ENCODE results near the gene SRXN1.
"Not testable (repeated sequence)": the region's sequence is repeated elsewhere in the genome, so short reads cannot be mapped to it uniquely, and the experiment has no call there.

The SRXN1 gene

GRCh38 chr20:655726-656624 is 3.0 kb upstream of the SRXN1 start:
- no peak for DNase-seq (ENCODE audit: low read depth)

DNA sequence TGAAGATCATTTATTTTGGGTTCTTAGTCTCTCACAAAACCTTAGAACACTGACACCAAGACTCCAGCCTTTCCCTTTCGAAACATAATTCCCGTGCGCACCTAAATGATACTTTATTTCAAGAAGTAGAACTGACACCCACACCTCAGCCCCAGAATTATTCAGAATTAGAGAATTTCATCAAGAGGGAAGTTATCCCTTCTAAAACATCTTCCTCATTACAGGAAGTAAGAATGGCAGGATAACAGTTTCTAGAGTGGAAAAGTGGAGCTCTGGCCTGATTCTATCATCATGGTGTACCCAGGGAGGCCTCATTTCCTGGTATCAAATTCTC is 1.4 kb upstream of the SRXN1 start:
- no peak for DNase-seq (ENCODE audit: low read depth)

DNA sequence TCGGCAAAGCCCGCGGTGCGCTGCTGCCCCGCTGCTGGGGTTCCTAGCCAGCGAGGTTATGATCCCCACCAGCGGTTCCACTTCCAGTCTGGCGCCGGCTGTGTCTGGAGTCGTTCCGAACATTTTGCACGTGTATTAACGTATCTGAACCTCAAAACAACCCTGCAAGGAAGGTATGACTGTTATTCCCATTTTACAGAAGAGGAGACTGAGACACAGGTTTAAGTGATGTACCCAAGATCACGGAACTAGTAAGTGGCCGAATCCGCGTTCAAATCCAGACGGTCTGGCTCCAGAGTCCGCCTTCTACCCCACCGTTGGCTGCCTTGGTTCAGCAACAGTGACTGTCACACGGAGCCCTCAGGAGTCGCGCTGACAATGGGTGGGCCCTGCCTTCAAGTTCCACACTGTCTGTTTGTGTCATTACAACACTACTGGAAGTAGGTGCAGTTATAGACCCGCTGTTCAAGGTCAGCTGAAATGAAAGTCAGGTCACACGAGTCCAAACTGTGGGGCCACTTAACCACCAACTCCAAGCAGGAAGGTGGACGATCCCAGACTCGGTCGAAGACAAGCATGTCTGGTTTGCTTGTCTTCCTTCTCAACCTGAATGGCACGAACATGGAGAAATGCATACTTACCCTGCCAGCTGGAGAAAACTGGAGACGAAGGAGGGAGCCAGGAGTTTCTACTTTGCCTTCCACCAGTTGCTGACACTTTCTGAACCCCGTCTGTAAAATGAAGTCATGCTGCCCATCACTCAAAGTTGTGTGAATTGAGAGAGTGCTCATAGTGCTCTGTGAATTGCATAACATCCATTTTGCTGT is 803 bp upstream of the SRXN1 start:
- no peak for DNase-seq (ENCODE audit: low read depth)

GRCh38 chr20:652615-653109 is 338 bp downstream of the SRXN1 start:
- no peak for DNase-seq (ENCODE audit: low read depth)

DNA sequence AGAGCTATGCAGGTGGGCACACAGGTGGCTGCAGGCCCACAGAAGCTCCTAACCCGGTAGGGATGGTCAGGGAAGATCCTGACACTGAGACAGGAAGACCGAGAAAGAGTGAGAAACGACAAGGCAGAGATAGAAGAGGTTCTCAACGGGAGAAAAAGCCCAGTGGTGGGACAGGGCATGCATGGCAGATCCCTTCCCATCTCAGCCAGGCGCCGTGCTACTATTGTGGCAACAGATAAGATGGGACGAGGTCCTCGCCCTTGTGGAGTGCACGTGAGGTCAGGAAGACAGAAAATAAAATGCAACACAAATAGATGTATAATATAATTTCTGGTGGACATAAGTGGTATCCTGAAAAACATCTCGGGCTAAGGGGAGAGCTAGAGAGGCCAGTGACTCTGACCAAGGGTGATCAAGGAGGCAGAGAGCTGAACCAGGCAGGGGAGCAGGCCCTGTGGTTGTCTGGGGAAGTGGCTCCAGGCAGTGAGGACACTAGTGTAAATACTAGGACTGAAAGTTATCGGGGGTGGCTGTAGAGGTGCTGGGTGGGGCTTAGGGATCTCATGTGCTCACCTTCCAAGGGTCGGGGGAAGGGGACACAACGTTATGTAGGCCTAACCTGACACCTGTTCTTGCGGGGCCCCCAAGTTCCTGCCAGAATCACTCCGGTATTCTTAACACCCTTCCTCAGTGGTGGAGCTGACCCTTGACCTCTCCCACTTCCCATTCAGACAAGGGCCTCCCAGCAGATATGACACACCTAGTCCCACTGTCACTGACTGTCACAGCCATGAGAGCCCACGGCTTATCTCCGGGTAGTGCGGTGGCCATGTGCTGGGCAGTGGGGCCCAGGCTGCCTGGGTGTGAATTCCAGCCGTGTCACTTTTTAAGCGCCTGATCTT is 1.0 kb downstream of the SRXN1 start:
- DNase-seq (ENCODE audit: low read depth) = no peak

GRCh38 chr20:650954-651353 is 2.0 kb downstream of the SRXN1 start:
- no peak for DNase-seq (ENCODE audit: low read depth)

DNA sequence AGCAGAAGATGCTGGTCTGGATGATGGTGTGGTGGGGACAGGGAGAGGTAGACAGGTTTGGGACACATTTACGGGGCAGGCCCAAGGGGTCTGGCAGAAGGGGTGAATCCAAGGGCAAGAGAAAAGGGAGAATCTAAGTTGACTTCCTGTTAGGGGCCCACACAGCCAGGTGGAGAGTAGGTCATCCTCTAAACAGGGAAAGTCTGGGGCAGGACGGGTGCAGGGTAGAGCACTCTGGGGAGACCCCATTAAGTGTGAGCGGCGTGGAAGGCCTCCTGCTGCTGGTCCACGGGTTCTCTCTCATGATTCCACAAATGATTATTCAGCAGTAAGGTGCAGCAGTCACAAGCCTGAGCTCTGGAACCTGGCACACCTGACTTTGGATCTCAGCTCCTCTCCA is 2.7 kb downstream of the SRXN1 start:
- no peak for DNase-seq (ENCODE audit: low read depth)

DNA sequence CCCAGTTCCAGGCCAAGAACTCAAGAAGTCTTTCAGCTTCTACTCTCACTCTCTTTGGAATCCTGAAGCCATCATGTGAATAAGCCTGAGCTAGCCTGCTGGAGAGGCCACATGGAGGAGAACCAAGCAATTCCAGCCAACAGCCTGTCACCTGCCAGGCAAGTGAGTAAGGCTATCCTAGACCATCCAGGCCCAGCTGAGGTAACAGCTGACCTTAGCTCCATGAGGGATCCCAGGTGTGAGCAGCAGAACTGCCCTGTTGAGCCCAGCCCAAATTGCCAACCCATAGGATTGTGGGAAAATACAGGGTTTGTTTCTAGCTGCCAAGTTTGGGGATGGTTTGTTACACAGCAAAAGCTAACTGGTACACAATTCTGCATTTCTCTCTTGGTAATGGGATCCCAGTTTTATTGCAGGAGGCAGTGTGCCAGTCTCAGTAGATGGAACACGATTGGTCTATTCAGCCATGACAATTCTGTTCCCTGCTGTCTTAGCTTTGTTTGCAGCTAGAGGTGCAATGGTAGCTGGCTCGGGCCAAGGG is 5.5 kb downstream of the SRXN1 start:
- no peak for DNase-seq (ENCODE audit: low read depth)

GRCh38 chr20:646868-647233 is 6.1 kb downstream of the SRXN1 start:
- no peak for DNase-seq (ENCODE audit: low read depth)

DNA sequence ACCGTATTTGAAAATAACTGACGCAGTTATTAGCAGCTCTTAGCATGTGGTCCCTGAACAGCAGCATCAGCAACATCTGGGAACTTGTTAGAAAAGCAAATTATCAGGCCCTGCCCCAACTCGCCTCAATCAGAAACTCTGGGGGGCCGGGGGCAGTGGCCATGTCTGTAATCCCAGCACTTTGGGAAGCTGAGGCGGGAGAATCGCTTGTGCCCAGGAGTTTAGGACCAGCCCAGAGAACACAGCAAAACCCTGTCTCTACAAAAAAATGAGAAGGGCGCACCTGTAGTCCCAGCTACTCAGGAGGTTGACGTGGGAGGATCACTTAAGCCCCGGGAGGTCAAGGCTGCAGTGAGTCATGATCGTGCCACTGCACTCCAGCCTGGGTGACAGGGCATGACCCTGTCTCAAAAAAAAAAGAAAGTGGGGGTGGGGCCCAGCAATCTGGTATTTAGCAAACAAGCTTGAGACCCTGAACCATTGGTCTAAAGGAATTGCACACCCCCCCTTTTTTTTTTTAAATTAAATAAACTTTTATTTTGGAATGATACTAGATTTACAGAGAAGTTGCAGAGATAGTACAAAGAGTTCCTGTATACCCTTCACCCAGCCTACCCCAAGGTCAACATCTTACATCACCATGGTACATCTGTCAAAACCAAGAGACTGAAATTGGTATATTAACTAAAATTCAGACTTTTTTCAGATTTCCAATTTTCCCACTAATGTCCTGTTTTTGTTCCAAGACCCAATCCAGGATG is 6.7 kb downstream of the SRXN1 start:
- DNase-seq (ENCODE audit: low read depth) = no peak

GRCh38 chr20:645318-646106 is 7.5 kb downstream of the SRXN1 start:
- DNase-seq (ENCODE audit: low read depth) = peak; percentile 42

- no peak for DNase-seq (ENCODE audit: low read depth)
Observed at GRCh38 chr20:644692-645317, 8.2 kb downstream of the SRXN1 start.

DNA sequence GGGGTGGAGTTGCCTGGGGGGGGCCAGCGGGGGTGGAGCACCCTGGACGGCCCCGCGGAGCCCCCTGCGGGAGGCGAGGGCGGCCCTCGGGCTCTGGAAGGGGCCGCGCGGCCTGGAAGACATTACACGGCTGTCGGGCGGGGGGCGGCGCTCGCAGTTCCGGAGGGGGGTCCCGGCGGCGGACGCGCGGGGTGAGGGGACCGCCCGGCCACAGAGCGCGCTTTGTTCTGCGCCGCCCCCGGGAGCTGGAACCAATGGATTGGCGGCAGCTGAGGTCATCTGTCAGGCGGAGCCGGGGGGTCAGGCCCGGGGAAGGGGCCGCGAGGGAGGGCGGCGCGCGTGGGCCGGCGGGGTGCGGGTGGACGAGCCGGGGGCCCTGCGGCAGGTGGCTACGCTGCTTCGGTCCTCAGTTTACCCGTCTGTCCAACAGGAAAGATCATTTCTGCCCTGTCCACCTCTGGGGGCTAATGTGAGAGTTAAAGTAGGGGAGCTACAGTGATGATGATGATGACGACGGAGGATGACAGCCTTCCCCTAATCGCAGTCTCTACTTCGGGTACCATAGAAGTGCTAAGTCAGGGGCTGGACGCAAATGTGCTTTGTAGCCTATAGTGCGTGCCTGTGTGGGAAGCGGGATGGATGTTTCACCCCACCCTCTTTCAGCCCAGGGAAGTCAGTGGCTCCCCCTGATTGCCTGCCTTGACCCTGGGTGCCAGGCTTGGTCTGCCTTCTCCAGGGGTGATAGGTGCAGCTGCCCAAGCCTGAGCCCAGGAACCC is 10.4 kb downstream of the SRXN1 start:
- DNase-seq (ENCODE audit: low read depth) = no peak

DNA sequence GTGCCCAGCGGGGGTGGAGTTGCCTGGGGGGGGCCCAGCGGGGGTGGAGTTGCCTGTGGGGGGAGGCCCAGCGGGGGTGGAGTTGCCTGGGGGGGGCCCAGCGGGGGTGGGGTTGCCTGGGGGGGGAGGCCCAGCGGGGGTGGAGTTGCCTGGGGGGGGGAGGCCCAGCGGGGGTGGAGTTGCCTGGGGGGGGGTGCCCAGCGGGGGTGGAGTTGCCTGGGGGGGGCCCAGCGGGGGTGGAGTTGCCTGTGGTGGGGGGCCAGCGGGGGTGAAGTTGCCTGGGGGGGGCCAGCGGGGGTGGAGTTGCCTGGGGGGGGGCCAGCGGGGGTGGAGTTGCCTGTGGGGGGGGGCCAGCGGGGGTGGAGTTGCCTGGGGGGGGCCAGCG is 11.0 kb downstream of the SRXN1 start:
- DNase-seq (ENCODE audit: low read depth) = not testable (repeated sequence)

- DNase-seq (ENCODE audit: low read depth) = no peak
Observed at GRCh38 chr20:641516-641875, 11.5 kb downstream of the SRXN1 start.

- no peak for DNase-seq (ENCODE audit: low read depth)
Observed at GRCh38 chr20:640674-641515, 12.1 kb downstream of the SRXN1 start.

DNA sequence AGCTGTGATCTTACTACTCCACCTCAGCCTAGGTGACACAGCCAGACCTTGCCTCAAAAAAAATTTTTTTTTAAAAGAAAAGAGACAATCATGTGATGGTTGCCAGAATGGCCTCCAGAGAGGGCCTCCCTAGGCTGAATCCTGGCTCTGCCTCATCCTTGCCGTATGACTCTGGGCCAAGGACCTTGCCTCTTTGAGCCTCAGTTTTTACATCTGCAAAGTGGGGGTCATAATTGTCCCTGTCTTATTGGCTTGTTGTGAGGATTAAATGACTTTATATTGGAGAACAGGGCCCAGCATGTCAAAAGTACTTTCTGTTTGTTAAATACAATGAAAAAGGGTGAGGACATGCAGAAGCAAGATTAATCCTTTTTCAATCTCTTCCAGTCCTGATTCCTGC is 14.4 kb downstream of the SRXN1 start:
- DNase-seq (ENCODE audit: low read depth) = no peak

- no peak for DNase-seq (ENCODE audit: low read depth)
Observed at GRCh38 chr20:637559-637958, 15.4 kb downstream of the SRXN1 start.
